RKO (cell line): ENCODE data around the gene TBC1D9B.
A peak's percentile ranks its signal among the peaks of the same experiment; 100 is the strongest.
"Not testable (repeated sequence)": the region's sequence is repeated elsewhere in the genome, so short reads cannot be mapped to it uniquely, and the experiment has no call there.

Experiments
- DNase-seq: peaks from one replicate; pipeline ENCODE4 v3.0.0-alpha.2; 2016; ENCODE audit warnings: low spot score

Gene TBC1D9B

DNA sequence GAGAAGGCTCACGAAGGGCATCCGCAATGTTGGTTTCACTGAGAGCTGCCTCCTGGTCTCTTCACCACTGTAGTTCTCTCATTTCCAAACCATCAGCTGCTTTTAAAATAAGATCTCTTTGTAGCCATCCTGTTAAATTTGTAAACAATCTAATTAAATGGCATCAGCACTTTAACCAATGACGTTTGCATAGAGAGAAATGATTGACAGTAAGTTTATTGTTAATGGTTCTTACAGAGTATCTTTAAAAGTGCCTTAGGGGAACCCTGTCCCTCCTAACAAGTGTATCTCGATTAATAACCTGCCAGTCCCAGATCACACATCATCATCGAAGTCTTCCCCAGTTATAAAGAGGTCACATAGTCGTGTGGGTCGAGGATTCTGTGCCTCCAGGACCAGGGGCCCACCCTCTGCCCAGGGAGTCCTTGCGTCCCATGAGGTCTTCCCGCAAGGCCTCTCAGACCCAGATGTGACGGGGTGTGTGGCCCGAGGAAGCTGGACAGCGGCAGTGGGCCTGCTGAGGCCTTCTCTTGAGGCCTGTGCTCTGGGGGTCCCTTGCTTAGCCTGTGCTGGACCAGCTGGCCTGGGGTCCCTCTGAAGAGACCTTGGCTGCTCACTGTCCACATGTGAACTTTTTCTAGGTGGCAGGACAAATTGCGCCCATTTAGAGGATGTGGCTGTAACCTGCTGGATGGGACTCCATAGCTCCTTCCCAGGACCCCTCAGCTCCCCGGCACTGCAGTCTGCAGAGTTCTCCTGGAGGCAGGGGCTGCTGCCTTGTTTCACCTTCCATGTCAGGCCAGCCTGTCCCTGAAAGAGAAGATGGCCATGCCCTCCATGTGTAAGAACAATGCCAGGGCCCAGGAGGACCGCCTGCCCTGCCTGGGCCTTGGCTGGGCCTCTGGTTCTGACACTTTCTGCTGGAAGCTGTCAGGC, 70.4 kb downstream of the TBC1D9B start:
- DNase-seq, result no peak

DNA sequence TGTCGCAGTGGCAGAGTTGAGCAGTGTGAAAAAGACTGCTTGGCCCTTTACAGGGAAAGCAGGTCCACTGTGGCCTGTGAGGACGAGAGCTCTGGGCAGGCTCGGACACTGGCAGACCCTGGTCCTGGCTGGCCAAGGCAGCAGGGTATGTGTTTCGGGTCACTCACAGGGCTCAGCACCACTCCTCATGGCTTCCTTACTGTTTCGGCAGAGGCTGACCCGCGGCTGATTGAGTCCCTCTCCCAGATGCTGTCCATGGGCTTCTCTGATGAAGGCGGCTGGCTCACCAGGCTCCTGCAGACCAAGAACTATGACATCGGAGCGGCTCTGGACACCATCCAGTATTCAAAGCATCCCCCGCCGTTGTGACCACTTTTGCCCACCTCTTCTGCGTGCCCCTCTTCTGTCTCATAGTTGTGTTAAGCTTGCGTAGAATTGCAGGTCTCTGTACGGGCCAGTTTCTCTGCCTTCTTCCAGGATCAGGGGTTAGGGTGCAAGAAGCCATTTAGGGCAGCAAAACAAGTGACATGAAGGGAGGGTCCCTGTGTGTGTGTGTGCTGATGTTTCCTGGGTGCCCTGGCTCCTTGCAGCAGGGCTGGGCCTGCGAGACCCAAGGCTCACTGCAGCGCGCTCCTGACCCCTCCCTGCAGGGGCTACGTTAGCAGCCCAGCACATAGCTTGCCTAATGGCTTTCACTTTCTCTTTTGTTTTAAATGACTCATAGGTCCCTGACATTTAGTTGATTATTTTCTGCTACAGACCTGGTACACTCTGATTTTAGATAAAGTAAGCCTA, 71.3 kb downstream of the TBC1D9B start:
- peak; percentile 70 for DNase-seq

DNA sequence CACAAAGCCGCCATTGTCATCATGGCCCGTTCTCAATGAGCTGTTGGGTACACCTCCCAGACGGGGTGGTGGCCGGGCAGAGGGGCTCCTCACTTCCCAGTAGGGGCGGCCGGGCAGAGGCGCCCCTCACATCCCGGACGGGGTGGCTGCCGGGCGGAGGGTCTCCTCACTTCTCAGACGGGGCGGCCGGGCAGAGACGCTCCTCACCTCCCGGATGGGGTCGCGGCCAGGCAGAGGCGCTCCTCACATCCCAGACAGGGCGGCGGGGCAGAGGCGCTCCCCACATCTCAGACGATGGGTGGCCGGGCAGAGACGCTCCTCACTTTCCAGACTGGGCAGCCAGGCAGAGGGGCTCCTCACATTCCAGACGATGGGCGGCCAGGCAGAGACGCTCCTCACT, 72.8 kb downstream of the TBC1D9B start:
- not testable (repeated sequence) for DNase-seq

DNA sequence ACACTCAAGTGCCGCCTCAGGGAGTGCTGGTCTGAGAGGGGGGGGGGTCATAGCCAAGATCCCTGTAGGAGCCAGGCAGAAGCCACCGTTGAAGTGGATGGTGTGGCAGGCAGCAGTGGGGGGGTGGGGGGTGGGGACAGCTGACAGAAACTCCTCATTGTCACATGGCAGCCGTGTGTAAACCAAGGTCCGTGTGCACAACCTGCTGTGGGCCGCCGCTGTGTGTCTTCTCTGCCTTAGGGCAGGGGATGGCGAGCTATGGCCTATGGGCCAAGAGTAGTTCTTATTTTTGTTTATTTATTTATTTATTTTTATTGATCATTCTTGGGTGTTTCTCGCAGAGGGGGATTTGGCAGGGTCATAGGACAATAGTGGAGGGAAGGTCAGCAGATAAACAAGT, 73.6 kb downstream of the TBC1D9B start:
- DNase-seq, result no peak

DNA sequence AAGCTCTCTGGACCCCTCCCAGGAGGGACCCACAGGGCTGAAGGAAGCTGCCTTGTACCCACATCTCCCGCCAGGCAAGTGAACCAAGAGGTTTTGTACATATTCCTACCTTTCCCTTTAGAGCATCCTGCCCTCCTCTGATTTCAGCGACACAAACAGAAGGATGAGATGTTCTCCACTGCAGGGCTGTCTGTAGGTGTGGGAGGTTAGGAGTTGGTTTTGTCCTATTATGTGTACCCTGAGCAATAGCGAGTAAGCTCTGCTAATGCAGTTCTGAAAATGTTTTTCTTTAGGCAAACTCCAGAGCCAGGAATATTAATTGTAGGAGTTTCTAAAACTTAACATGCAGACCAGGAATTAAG, 74.0 kb downstream of the TBC1D9B start:
- DNase-seq, result no peak

DNA sequence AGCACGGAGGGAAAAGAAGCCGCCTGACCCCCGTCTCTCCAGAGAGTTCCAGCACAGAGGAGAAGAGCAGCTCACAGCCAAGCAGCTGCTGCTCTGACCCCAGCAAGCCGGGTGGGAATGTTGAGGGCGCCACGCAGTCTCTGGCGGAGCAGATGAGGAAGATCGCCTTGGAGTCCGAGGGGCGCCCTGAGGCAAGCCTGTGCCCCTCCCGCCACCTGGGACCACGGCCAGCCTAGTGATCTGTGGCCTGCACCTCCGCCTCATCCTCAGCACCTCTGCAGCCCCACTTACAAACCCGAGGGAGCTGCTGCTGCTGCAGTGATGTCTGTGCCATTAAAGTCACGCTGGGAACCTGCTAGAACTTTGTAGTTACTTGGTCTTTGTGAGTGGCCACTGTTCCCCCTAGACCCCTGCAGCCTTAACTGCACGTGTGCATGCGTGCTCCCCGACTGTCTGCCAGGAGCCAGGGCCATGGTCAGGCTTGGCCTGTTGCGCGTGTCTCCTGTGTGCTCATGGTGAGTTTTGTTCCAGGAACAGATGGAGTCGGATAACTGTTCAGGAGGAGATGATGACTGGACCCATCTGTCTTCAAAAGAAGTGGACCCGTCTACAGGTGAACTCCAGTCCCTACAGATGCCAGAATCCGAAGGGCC, 74.5 kb downstream of the TBC1D9B start:
- DNase-seq, result no peak

DNA sequence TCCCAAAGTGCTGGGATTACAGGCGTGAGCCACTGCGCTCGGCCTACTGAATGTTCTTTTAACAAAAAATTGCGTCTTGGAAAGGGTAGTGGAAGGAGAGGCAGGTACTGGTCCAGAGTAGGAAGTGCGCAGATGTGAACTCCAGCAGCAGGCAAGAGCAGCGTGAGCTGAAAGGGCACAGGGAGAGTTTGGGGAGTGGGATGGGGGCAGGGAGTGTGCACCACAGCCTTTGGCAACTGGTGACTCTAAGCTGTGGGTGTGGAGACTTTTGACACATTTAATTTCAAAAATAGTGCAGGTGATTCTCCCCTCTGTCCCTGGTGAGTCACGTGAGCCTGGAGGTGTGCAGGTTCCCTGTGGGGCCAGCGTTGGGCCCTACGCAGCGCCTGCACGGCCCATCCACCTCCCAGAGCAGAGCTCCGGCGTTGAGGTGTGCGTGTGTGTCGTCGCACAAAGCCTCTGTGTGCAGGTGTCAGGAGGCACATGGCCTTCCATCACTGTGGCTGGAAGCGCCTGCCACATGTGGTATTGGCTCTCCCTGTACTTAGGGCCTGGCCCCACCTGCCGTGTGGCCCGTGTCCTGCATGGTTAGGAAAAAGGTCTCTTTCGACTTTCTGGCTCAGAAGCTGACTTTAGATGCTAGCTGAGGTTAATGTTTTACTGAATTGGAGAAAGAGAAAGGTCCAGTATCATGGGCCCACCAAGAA, 75.5 kb downstream of the TBC1D9B start:
- DNase-seq, result no peak

DNA sequence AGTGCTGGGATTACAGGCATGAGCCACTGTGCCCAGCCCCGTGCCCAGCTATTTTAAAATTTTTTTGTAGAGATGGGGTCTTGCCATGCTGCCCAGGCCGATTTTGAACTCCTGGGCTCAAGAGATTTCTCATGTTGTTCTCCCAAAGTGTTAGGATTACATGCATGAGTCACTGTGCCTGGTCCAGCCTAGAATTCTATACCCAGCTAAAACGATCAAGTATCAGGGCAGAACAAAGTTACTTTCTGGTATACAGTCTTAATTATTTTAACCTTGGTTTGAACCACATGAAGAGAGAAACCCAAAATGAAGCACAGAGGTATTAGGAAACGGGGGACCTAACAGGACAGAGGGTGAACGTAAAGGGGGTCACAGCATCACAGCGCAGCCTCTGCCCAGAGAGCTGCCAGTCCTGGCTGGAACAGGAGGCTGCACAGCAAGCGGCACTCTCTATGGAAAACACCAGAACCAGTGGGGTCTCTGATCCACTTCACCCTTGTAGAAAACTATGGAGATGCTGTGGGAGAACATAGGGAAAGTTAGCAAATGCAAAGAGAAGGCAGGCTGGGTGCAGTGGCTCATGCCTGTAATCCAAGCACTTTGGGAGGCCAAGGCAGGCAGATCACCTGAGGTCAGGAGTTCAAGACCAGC, 76.8 kb downstream of the TBC1D9B start:
- DNase-seq, result no peak

DNA sequence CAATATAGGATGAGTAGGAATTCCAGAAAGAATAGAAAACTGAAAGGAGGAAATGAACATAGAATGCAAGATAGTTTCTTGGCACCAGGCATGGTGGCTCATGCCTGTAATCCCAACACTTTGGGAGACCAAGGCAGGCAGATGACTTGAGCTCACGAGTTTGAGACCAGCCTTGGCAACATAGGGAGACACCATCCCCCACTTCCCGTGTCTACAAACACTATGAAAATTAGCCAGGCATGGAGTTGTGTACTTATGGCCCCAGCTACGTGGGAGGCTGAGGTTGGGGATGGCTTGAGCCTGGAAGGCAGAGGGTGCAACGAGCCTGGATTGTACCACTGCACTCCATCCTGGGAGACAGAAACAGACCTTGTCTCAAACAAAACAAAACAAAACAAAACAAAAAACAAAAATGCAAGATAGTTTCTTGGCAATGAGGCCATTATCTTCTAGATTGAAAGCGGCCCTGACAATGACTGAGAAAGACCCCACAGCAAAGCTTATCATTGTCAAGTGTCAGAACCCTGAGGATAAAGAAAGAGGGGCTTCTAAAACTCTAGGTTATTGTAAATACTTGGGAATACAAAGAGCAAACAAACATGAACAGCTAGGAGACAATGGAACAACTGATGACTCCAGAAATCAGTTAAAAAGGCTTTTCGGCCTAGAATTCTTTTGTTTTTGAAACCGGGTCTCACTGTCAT, 77.8 kb downstream of the TBC1D9B start:
- DNase-seq, result no peak

DNA sequence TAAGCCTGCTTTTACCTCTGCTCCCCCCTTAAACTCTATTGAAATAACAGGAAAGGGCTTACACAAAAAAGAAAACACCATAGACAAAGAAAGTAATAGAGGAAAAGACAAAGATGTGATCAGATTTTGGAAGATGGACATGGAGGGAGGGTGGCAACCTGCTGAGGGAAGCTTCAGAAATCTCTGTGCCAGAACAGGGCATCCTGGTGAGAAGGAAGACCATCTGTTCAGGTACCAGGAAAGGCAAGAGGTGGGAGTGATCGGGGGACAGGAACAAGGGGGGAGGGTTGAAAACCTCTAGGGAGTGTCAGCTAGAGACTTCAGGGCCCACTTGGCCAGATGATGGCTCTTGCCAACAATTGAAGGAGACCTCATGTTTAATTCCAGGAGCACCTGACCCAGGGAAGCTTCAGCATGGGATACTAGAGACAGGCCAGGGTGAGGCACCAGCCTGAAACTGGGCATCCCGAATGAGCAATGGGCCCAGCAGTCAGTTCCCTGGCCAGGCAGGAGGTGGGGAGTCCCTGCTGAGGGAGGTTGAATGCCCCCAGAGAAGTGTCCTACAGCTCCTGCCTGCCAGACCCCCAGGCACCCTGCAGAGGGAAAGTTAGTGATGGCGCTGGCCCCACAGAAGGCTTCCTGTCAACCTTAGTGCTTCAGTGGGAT, 78.8 kb downstream of the TBC1D9B start:
- no peak for DNase-seq

DNA sequence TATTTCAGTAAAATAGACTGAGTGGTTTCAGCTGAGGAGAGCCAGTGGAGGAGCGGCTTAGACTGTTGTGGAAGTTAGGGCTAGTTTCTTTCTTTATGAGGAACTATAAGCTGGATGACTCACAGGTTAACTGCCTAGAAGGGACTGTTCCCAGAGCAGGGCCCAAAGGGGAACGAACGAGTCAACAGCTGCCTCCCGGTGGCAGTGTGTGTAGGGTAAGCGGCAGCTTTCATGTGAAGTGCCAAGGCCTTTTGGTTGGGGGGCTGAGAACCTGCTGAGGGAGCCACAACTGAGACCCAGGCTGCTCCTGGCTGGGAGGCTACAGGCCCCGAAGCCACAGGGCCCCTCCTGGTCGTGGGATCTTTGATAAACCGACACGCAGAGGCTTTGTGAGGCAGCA, 80.0 kb downstream of the TBC1D9B start:
- DNase-seq, result peak; percentile 81

DNA sequence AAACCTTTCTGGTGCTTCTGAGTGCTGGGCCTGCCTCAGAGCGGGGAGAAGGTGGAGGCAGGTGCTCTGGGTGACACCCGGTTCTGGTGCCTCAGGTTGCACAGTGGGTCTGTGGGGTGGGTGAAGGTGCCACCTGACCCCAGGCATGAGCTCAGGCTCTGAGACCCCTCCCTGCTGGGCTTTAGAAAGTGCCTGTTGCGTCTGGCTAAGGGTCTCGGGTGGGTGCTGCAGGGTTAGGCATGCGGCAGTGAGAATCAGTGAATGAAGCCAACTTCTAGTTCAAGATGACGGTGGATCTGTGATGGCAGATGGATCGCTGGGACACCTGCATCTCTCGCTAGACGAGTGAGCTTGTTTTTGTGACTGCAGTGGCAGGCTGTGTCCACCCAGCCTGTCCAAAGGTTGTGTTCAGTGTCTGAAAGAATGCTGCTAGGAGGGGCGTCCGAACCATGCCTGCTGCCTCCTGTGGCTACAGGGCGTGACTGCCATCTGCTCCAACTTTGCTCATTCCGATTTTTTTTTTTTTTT, 82.0 kb downstream of the TBC1D9B start:
- no peak for DNase-seq

DNA sequence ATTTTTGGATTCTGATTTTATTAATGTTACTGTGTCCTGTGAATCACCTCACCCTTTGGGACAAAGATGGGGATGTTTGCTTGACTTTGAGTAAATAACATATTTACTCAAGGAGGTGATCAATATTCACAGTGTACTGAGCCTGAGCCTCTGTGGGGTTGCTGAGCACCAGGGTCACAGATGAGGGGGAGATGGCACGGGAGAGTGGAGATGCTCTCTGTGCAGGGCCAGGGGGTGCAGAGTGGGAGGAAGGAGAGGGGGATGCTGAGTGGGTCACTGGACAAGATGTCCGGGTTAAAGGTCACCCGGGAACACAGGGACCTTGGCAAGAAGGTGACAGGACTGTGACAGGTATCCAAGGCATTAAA, 83.0 kb downstream of the TBC1D9B start:
- no peak for DNase-seq

DNA sequence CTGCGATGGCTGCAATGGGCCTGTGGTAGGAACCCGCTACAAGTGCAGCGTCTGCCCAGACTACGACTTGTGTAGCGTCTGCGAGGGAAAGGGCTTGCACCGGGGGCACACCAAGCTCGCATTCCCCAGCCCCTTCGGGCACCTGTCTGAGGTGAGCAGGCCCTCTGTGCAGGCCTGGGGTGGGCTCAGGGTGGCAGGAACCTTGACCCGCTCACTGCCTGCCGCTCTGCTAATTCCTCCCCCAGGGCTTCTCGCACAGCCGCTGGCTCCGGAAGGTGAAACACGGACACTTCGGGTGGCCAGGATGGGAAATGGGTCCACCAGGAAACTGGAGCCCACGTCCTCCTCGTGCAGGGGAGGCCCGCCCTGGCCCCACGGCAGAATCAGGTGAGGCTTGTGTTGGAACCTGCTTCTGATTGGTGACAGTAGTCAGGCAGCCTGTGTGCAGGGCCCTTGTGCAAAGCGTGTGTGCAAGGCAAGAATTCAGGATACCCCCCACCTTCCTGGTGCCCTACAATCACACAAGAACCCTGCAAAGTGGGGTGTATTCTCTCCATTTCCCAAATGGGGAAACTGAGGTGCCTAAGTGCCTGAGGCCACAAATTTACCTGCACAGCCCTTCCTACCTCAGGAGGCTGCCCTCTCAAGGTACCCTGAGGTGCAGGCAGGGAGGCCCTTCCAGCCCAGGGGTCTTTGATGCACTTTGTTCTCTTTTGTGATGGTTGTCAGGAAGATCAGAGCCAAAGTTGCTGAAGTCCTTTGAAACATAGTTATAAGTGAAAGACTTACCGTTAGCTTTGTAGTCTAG, 83.6 kb downstream of the TBC1D9B start:
- DNase-seq, result no peak

DNA sequence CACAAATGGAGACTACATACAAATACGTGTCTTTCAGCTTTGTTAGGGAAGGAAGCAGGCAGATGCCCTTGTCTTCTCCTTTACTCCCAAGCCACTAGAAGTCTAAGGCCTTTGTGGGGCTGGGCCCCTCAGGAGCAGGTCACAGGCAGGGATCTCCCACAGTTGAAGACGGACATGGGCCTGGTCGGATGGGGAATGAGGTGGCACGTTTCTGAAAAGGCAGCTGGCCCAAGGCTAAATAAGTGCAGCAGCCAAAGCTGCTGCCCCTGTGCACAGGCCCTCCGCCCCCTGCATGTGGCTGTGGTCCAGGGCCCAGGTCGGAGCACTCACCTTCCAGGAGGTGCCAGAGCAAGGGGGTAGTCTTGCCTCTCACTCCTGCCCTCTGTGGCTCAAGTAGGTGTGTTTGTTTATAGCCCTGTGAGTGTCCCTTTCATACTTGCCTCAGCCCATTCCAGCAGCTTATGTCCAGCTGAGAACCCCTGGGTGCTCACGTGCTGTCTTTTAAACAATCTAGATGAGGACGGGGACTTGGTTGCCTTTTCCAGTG, 85.2 kb downstream of the TBC1D9B start:
- no peak for DNase-seq

DNA sequence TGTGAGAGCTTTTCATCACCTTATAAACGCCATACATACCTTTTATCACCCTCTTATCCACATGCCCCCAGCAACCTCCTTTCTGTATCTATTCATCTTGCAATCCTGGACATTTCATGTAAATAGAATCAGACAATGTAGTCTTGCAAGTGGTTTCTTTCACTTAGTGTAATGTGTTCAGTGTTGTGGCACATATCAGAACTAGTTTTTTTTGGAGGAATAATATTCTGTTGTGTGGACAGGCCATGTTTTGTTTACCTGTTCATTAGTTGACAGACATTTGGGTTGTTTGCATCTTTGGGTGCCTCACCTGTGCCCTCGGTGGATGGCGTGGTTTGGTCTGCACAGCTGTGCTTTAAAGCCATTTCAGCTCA, 85.7 kb downstream of the TBC1D9B start:
- DNase-seq, result no peak

DNA sequence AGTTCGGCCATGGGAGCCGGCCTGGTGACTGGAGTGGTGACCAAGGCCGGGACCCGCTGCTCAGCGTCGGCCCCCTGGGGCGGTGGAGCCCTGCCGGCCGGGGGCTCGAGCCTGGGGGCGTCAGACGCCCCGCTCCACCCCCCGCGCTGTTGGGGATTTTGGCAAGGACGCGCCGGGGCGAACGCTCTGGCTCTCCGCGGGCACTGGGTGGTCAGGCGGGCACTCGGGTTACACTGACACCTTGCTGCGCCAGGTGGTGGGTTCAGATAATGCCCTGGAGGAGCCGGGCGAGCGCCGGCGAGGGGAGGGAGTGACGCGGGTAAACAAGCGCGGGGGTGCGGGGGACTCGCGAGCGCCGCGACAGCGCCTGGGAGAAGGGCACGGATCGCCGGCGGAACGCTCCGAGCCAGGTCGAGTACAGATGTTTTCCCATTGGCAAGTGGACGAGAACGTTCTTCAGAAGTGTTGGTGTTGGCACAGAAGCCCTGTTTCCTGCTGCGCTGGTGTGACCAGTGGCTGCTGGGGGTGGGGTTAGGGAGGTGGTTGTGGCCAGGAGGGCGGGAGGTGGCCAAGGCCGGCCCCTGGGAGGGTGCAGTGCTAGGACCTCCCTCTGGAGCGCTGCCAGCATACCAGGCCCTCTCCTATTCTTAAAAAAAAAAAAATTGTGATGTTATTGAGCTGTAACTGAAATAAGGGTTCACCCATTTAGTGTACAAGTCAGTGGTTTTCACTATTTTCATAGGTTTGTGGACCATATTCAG, 86.2 kb downstream of the TBC1D9B start:
- peak; percentile 92 for DNase-seq
